Neural cell (in vitro differentiated cells): ENCODE results near the gene AHNAK2.

ENCODE experiments used
- EP300 ChIP-seq: fragments of 450-650 bp; conservative IDR thresholded peaks from 2 replicates; pipeline ENCODE4 v1.6.1; 2014; ENCODE audit warnings: antibody characterized with exemption, mild to moderate bottlenecking, moderate library complexity; ENCODE audit not compliant: poor library complexity, severe bottlenecking
- EZH2 ChIP-seq: fragments of 200-600, 300-800 bp; shearing (Covaris generic), sonication (generic); IDR thresholded peaks from 2 replicates; pipeline ENCODE4 v1.6.1; 2014; ENCODE audit warnings: antibody characterized with exemption, low read length, borderline replicate concordance, mild to moderate bottlenecking; ENCODE audit not compliant: insufficient read depth, poor library complexity, severe bottlenecking
- SMC3 ChIP-seq: fragments of 450-650 bp; conservative IDR thresholded peaks from 2 replicates; pipeline ENCODE4 v1.6.1; 2014; ENCODE audit warnings: antibody characterized with exemption, mild to moderate bottlenecking, moderate library complexity; ENCODE audit not compliant: poor library complexity
- TAF1 ChIP-seq: IDR thresholded peaks from 2 replicates; pipeline ENCODE4 v1.6.1; 2012; ENCODE audit warnings: low read depth
- TF ChIP-seq, protein P1 (sequence below): IDR thresholded peaks from 2 replicates; pipeline ENCODE4 v1.6.1; 2012; ENCODE audit warnings: borderline replicate concordance
- TF ChIP-seq, protein P2 (sequence below): fragments of 450-650 bp; IDR thresholded peaks from 2 replicates; pipeline ENCODE4 v1.5.1; 2014; ENCODE audit warnings: antibody characterized with exemption, mild to moderate bottlenecking, moderate library complexity; ENCODE audit not compliant: poor library complexity, severe bottlenecking

DNA sequence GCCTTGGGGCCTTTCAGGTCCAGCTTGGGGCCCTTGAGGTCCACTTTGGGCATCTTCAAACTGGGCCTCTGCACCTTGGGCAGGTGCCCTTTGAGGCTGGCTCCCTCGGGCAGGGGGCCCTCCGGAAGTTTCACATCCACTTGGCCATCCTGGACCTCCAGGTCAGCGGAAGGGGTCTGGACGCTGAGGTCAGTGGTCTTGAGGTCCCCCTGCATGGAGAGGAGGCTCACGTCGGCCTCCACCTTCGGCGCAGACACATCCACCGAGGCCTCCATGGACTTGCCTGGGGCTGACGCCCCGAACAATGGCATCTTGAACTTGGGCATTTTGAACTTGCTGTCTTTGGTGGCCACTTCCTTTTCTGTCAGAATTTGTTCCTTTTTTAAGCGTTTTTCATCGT is 25.1 kb downstream of the AHNAK2 start:
- TF ChIP-seq TAF1 (no peak), EZH2 (no peak), EP300 (no peak), SMC3 (no peak)
- TF ChIP-seq, protein P1, sequence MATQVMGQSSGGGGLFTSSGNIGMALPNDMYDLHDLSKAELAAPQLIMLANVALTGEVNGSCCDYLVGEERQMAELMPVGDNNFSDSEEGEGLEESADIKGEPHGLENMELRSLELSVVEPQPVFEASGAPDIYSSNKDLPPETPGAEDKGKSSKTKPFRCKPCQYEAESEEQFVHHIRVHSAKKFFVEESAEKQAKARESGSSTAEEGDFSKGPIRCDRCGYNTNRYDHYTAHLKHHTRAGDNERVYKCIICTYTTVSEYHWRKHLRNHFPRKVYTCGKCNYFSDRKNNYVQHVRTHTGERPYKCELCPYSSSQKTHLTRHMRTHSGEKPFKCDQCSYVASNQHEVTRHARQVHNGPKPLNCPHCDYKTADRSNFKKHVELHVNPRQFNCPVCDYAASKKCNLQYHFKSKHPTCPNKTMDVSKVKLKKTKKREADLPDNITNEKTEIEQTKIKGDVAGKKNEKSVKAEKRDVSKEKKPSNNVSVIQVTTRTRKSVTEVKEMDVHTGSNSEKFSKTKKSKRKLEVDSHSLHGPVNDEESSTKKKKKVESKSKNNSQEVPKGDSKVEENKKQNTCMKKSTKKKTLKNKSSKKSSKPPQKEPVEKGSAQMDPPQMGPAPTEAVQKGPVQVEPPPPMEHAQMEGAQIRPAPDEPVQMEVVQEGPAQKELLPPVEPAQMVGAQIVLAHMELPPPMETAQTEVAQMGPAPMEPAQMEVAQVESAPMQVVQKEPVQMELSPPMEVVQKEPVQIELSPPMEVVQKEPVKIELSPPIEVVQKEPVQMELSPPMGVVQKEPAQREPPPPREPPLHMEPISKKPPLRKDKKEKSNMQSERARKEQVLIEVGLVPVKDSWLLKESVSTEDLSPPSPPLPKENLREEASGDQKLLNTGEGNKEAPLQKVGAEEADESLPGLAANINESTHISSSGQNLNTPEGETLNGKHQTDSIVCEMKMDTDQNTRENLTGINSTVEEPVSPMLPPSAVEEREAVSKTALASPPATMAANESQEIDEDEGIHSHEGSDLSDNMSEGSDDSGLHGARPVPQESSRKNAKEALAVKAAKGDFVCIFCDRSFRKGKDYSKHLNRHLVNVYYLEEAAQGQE, result no peak
- TF ChIP-seq, protein P2, sequence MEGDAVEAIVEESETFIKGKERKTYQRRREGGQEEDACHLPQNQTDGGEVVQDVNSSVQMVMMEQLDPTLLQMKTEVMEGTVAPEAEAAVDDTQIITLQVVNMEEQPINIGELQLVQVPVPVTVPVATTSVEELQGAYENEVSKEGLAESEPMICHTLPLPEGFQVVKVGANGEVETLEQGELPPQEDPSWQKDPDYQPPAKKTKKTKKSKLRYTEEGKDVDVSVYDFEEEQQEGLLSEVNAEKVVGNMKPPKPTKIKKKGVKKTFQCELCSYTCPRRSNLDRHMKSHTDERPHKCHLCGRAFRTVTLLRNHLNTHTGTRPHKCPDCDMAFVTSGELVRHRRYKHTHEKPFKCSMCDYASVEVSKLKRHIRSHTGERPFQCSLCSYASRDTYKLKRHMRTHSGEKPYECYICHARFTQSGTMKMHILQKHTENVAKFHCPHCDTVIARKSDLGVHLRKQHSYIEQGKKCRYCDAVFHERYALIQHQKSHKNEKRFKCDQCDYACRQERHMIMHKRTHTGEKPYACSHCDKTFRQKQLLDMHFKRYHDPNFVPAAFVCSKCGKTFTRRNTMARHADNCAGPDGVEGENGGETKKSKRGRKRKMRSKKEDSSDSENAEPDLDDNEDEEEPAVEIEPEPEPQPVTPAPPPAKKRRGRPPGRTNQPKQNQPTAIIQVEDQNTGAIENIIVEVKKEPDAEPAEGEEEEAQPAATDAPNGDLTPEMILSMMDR, result no peak
